ENCODE data around the gene HEXD. TPM values are rescaled to one million over a fixed set of nuclear protein-coding genes. Genes with fewer than 3 reads are reported as not detected.

Gene HEXD
- total RNA-seq, 2 donors from 2014 or later, result 27.7 to 32.0 TPM

GRCh38 chr17:82464567-82464929, 46.4 kb downstream of the HEXD start:
- intact Hi-C loops (cut with DNase I, micrococcal nuclease), result no loop called here

DNA sequence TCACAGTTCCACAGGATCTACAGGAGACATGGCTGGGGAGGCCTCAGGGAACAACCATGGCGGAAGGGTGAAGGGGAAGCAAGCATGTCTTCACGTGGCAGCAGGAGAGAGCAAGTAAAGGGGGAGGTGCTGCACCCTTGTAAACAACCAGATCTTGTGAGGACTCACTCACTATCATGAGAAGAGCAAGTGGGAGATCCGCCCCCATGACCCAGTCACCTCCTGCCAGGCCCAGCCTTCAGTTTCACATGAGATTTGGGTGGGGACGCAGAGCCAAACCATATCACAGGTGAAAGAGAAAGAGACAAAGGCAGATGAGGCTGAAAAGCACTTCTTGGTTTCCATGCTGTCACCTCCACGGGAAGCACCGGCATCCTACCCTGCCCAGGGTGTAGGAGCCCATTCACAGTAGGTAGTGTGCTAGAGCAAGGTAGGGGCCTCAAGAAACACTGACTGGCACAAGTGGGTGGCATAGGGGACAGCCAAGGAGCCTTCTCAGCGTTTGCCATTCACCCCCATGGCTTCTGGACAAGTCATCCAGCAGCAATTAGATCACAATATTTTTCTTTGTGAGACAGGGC, 47.0 kb downstream of the HEXD start:
- DNase-seq, result no peak
- intact Hi-C loops (cut with DNase I, micrococcal nuclease), result no loop called here
- ATAC-seq, result no peak

More at GRCh38 chr17:82464567-82464929, 46.4 kb downstream of the HEXD start:
- DNase-seq (no peak), ATAC-seq (no peak)

GRCh38 chr17:82468692-82469091, 50.5 kb downstream of the HEXD start:
- ATAC-seq, result no peak
- DNase-seq, result no peak
- intact Hi-C loops (cut with DNase I, micrococcal nuclease), result no loop called here

DNA sequence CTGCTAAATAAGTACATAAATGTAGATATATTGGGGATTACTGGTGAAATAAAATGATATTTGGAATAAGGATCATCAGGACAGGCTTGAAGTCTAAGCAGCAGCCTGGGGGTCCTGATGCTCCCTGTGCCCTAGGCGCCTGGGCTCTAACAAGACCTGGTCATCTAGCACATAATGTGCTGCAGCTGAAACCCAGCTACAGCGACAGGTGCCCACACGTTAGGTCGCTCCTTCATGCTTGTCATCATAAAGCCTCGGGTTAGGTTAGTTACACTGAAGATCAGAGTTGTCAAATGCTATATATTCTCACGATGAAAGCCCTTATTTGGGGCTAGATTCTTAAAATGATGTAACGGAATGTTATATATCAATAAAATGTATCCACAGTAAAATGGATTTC, 51.9 kb downstream of the HEXD start:
- intact Hi-C loops (cut with DNase I, micrococcal nuclease), result no loop called here
- DNase-seq (no peak), ATAC-seq (no peak)

DNA sequence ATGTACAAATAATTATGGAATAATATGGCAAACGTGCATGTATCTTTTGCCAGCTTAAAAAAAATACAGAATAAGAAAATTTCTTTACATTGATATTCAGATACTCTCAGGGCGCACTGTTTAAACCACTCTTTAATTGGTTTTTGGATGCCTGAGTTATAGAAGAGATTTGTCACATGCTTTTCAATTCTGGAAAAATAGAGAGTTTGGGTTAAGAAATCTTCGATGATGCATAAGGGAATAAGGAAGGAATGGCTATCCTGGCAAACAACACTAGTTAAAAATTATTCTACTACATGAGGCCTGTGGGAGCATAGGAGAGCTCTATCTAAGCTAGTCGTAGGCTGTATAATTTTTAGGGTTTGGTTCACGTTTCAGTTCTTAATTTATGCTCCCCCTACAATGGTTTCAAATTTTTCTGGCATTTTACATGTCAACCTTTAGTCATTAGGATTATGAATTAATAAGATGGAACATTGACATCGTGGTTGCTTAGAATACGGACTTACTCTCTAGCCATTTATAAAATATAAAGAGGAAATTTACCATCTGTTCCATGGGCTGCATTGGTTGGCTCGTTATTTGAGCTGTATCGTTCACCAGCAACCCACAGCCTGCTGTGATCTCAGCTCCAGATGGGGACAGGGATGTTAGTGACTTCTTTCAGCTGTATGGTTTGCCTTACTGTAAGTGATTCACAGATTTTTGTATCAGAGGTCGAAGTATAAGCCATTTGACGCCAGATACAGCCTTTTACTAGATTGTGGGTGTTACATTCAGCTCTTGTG, 56.3 kb downstream of the HEXD start:
- no peak for DNase-seq
- intact Hi-C loops (cut with DNase I, micrococcal nuclease), result no loop called here
- ATAC-seq, result no peak

- DNase-seq (no peak), ATAC-seq (no peak)
- intact Hi-C loops (cut with DNase I, micrococcal nuclease), result no loop called here
These were observed 57.3 kb downstream of the HEXD start for GRCh38 chr17:82475458-82475857.

GRCh38 chr17:82477934-82478333, 59.8 kb downstream of the HEXD start:
- intact Hi-C loops (cut with DNase I, micrococcal nuclease), result no loop called here
- DNase-seq (no peak), ATAC-seq (no peak)

DNA sequence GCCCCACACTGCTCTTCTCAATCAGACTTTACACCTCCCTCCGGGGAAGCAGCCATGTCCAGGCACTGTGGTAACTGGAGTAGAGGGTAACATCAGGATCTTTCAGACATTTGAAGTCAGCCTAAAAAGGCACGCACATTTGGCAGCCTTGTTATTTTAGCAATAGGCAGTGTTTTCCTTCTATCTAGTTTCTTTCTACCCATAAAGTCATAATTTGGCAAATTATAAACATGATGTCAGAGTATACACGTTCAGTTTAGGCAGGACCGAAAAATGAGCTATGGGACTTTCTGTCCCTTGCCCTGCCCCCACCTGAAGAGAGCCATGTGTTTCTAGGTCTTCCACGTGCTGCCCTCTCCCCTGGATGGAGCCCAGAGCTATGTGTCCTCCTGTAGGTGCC, 61.5 kb downstream of the HEXD start:
- intact Hi-C loops (cut with DNase I, micrococcal nuclease), result no loop called here
- no peak for ATAC-seq
- DNase-seq, result no peak

GRCh38 chr17:82480318-82480717, 62.2 kb downstream of the HEXD start:
- DNase-seq (no peak), ATAC-seq (no peak)
- intact Hi-C loops (cut with DNase I, micrococcal nuclease), result no loop called here

DNA sequence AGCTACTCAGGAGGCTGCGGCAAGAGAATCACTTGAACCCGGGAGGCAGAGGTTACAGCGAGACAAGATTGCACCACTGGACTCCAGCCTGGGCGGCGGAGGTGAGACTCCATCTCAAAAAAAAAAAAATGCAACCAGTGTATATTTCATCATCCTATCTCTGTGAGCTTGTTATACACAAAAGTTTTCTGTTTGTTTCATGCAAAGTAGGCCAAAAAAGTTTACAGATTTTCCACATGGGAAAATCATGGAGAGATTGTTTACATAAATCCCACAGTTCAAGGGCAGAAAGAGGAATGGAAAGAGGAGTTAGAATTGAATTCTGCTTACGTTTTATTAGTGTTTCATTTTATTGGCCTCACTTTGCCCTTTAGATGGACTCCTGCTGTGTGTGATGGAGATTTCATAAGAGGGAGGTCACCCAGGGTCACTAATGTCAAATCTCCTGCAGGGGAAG, 65.1 kb downstream of the HEXD start:
- intact Hi-C loops (cut with DNase I, micrococcal nuclease), result no loop called here
- no peak for ATAC-seq
- DNase-seq, result no peak

GRCh38 chr17:82483836-82484235, 65.7 kb downstream of the HEXD start:
- peak; percentile 72 for ATAC-seq

GRCh38 chr17:82486231-82487094, 68.3 kb downstream of the HEXD start:
- peak; percentile 82 for ATAC-seq
- intact Hi-C loops (cut with DNase I, micrococcal nuclease), result no loop called here
- DNase-seq, result peak; percentile 53 to 57

More at GRCh38 chr17:82483836-82484235, 65.7 kb downstream of the HEXD start:
- intact Hi-C loops (cut with DNase I, micrococcal nuclease), result no loop called here
- DNase-seq, result peak in 1 of 2 donors; percentile 65

GRCh38 chr17:82487910-82488309, 69.8 kb downstream of the HEXD start:
- no peak for ATAC-seq
- intact Hi-C loops (cut with DNase I, micrococcal nuclease), result no loop called here
- no peak for DNase-seq

- ATAC-seq (no peak), DNase-seq (no peak)
- intact Hi-C loops (cut with DNase I, micrococcal nuclease), result no loop called here
These were observed 71.0 kb downstream of the HEXD start for GRCh38 chr17:82489117-82489516.

DNA sequence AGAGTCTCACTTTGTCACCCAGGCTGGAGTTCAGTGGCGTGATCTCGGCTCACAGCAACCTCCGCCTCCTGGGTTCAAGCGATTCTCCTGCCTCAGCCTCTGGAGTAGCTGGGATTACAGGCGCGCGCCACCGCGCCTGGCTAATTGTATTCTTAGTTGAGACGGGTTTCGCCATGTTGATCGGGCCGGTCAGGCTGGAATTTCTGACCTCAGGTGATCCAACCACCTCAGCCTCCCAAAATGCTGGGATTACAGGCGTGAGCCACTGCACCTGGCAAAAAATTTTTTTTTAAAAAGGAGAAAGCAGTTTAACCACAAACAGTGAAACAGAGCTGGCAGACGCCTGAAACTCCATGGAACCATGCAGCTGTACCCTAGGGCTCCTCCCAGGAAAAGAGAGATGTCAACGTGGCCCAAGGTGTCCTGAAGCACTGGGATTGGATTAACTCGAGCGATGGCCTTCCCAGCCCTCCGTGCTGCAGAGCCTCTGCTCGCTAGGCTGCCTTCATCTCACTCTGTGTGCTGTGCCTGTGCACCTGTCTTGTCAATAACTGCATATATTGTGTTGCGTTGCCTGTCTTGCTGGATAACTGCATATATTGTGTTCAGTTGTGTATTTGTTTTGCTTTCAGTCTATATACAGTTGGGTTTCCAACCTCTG, 71.8 kb downstream of the HEXD start:
- intact Hi-C loops (cut with DNase I, micrococcal nuclease), result no loop called here
- DNase-seq, result no peak
- ATAC-seq, result no peak

DNA sequence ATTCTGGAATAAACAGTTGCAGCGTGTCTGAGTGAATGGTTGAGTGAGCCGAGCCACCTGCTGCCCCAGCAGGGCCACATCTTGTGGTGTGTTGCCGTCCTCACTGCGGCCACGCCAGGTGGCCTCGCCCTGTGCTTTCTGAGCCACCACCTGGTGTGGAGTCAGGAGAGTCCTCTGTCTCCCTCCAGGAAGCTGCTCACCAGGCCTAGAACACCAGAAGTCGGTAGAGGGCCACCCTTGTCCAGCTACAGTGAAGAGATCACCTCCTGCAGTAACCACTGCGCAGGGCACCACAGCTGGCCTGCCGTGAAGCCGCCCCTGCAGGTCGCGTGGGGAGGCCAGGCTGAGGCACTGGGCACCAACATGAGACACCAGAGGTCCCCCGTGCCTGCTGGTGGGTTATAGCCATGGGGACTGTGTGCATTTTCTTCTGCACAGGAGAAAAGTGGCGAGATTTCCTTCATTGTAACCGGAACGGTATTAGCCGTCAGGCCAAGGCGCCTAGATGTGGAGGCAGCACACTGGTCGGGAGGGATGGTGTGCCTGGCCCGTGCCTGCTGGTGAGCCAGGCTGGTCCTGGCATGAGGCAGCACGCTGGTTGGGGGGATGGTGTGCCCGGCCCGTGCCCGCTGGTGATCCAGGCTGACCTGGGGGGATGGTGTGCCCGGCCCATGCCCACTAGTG, 72.5 kb downstream of the HEXD start:
- intact Hi-C loops (cut with DNase I, micrococcal nuclease), result no loop called here
- ATAC-seq (peak; percentile 35), DNase-seq (no peak)

- ATAC-seq (no peak), DNase-seq (no peak)
- intact Hi-C loops (cut with DNase I, micrococcal nuclease), result no loop called here
These were observed 73.0 kb downstream of the HEXD start for GRCh38 chr17:82491196-82491530.

DNA sequence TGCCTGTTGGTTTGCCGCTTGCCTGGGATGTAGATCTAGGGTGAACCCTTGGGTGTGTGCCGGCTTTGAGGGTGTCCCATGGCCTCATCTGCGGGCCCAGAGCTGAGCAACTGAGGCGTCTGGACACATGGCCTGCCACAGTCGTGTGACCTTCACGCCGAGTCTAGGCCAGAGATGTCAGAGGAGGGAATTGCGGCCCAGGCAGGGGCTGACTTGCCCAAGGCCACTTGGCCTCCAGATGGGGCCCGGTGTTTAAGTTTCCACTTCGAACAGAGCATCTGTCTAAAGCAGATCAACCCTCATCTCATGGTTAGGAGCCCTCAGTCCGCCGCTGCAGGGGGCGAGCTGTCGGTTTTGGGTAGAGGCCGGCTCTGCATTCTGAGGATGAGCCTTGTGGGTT, 73.4 kb downstream of the HEXD start:
- intact Hi-C loops (cut with DNase I, micrococcal nuclease), result no loop called here
- ATAC-seq (no peak), DNase-seq (no peak)
